Neuron (in vitro differentiated cells): ENCODE measurements around the gene MANSC1.
A peak's percentile ranks its signal among the peaks of the same experiment; 100 is the strongest.
"Not testable (repeated sequence)": the region's sequence is repeated elsewhere in the genome, so short reads cannot be mapped to it uniquely, and the experiment has no call there.

Source experiments
- H2AFZ ChIP-seq: one replicate; pipeline ENCODE4 v1.6.1; 2013; ENCODE audit warnings: low read depth, mild to moderate bottlenecking, inconsistent platforms, low read length, moderate library complexity
- H3K27me3 ChIP-seq: one replicate; pipeline ENCODE4 v1.6.1; 2013; ENCODE audit warnings: low read length; ENCODE audit not compliant: insufficient read depth
- H3K36me3 ChIP-seq: one replicate; pipeline ENCODE4 v1.6.1; 2013; ENCODE audit warnings: low read length; ENCODE audit not compliant: insufficient read depth
- H3K4me1 ChIP-seq: one replicate; pipeline ENCODE4 v1.6.1; 2013; ENCODE audit warnings: low read length; ENCODE audit not compliant: insufficient read depth
- H3K4me3 ChIP-seq: 2 replicates; pipeline ENCODE4 v1.5.1; 2013; ENCODE audit warnings: mild to moderate bottlenecking, low read length, moderate library complexity
- H3K9me3 ChIP-seq: one replicate; pipeline ENCODE4 v1.6.1; 2013; ENCODE audit warnings: low read length

The MANSC1 gene

DNA sequence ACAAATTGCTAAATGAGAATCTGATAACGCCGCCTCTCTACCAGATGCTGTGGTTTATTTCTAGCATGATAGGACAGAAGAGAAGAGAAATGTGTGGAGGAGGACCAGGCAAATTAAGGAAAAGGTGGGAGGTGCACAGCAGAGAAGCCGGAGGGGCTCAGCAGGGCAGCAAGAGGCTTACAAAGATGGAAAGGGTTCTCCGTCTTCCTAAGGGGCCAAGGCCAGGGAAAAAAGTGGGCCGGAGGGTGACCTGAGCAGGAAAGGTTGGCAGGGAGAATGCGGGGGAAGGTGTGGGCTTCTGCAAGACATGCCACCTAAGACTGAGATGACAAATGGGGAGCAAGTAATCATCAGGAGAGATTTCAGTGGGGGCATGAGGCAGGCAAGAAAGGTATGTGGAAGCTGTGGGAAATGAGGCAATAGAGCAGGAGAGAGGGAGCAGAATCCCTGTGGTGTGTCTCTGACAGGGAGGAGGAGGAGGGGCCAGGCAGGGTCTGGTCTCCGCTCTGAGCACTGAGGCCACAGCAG is 18.7 kb downstream of the MANSC1 start:
- Histone ChIP-seq H2AFZ (no peak overlapping the region), H3K27me3 (no peaks in the 10 kb centered on the region), H3K9me3 (no peaks in the 10 kb centered on the region), H3K4me3 (no peak overlapping the region), H3K36me3 (no peaks in the 10 kb centered on the region), H3K4me1 (no peaks in the 10 kb centered on the region)

DNA sequence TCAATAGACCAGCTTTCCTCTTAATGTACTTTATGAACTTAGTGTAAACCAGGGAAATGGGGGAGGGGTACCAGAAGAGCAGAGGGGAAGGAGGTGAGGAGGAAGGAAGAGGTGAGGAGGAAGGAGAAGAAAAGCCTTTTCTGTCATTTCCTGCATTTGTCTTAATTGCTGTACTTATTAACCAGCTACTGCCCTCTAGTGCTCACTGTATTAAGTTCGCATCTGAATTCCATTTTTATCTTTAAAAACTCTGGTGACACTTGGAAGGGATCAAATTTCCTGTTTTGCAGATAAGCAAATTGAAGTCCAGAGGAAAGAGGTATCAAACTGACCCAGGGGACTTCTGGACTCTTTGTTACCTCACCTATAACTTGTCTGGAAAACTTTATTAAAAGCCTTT is 22.2 kb downstream of the MANSC1 start:
- Histone ChIP-seq H3K4me1 (no peaks in the 10 kb centered on the region), H3K9me3 (no peaks in the 10 kb centered on the region), H3K36me3 (no peaks in the 10 kb centered on the region), H3K4me3 (no peak overlapping the region), H3K27me3 (no peaks in the 10 kb centered on the region), H2AFZ (no peak overlapping the region)

DNA sequence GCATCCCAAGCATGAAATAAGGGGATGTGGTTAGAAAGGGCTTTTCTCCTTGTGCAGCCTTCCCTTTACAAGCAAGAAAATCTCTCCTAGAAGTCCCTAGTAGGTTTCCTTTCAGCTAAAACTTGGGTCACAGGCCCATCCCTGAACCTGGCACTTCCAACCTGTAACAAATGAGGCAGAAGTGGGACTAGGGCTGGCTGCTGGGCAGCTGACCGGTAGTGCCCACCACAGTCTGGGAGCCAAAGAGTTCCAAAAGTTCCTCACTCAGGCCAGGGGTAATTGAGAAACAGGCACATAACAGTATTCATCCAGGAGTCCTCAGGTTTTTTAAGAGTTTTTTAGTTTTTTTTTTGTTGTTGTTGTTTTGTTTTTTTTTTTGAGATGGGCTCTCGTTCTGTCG is 23.8 kb downstream of the MANSC1 start:
- Histone ChIP-seq H3K9me3 (no peaks in the 10 kb centered on the region), H2AFZ (no peak overlapping the region), H3K4me1 (no peaks in the 10 kb centered on the region), H3K27me3 (no peaks in the 10 kb centered on the region), H3K4me3 (no peak overlapping the region), H3K36me3 (no peaks in the 10 kb centered on the region)

DNA sequence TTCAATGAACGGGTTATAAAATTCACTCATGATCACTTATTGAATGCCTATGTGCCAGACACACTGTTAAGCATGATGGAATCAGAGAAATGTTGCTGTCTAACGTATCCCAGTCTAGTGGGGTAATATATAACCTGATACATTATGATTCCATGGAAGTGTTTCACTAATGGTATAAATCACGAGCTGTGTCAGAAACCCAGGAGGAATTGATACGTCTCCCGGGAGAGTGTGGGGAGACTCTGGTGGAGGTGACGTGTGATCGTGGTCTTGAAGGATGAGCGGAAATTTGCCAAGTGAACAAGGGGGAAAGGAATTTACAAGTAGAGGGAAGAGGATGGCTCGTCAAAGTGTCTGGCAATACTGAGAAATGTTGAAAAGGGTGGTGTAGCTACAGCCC is 26.5 kb downstream of the MANSC1 start:
- H3K4me1 ChIP-seq, result peaks cover 12% of the 10 kb centered on the region
- H3K4me3 ChIP-seq, result no peak overlapping the region
- no peaks in the 10 kb centered on the region for H3K9me3 ChIP-seq
- no peak overlapping the region for H2AFZ ChIP-seq
- no peaks in the 10 kb centered on the region for H3K27me3 ChIP-seq
- no peaks in the 10 kb centered on the region for H3K36me3 ChIP-seq

DNA sequence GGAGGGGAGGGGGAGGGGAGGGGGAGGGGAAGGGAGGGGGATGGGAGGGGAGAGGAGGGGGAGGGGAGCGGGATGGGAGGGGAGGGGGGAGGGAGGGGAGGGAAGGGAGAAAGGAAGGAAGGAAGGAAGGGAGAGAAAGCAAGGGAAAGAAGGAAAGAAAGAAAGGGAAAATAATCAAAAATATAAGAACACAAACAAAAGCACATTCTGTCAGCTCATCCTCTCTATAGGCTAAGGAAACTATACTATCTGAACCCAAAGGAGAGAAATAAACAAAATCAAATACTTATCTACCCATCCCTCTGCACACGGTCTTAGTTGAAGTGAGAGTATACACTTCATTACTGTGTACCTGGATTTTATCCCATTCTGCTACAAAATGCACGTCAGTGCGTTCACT is 26.9 kb downstream of the MANSC1 start:
- no peak overlapping the region for H3K4me3 ChIP-seq
- no peaks in the 10 kb centered on the region for H3K27me3 ChIP-seq
- peaks cover 12% of the 10 kb centered on the region for H3K4me1 ChIP-seq
- H2AFZ ChIP-seq, result no peak overlapping the region
- H3K36me3 ChIP-seq, result no peaks in the 10 kb centered on the region
- no peaks in the 10 kb centered on the region for H3K9me3 ChIP-seq

DNA sequence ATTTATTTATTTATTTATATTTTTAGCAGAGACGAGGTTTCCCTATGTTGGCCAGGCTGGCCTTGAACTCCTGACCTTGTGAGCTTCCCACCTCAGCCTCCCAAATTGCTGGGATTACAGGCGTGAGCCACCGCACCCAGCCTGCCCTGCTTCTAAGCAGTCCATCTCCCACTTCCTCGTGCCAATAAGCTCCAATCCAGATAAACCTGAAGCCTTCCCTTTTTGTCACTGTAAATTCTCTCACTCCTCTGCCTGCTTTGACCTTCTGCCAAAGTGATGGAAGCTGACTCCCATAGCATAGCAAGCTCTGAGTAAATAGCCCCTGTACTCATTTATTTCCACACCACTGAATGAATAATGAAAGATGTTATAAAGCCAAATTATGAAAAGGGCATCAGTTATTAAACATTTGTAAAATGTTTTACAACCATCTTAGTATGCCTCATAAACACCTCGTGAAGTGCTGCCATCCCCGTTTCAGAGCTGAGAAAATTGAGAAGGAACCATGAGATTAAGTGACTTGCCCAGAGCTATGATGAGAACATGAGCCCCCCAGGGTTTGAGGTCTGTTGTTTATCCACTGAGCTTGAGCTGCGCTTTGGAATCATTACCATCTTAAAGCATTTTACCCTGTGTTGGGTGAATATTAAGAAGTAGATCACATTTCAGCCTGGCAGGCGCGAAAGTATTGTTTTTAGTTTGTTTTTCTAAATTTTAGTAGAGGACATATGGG is 30.4 kb downstream of the MANSC1 start:
- H3K4me1 ChIP-seq, result peaks cover 12% of the 10 kb centered on the region
- no peaks in the 10 kb centered on the region for H3K9me3 ChIP-seq
- H3K27me3 ChIP-seq, result no peaks in the 10 kb centered on the region
- peak overlapping the region; percentile 27 for H3K4me3 ChIP-seq
- peak overlapping the region; percentile 70 for H2AFZ ChIP-seq
- H3K36me3 ChIP-seq, result no peaks in the 10 kb centered on the region

DNA sequence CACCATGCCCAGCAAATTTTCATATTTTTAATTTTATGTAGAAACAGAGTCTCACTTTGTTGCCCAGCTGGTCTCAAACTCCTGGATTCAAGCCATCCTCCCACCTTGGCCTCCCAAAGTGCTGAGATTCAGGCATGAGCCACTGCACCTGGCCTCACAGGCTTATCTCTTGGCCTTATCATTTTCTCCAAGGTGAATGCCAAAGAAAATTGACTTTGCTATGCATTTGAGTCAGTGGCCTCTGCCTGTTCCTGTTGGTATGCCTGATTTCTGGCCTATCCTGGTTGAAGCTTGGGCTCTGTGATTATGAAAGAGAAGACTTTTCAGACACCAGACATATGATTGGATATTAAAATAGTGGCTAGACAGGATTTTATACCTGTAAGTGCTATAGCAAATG is 34.2 kb downstream of the MANSC1 start:
- no peak overlapping the region for H3K4me3 ChIP-seq
- no peak overlapping the region for H2AFZ ChIP-seq
- peaks cover 12% of the 10 kb centered on the region for H3K4me1 ChIP-seq
- H3K9me3 ChIP-seq, result no peaks in the 10 kb centered on the region
- no peaks in the 10 kb centered on the region for H3K36me3 ChIP-seq
- no peaks in the 10 kb centered on the region for H3K27me3 ChIP-seq

DNA sequence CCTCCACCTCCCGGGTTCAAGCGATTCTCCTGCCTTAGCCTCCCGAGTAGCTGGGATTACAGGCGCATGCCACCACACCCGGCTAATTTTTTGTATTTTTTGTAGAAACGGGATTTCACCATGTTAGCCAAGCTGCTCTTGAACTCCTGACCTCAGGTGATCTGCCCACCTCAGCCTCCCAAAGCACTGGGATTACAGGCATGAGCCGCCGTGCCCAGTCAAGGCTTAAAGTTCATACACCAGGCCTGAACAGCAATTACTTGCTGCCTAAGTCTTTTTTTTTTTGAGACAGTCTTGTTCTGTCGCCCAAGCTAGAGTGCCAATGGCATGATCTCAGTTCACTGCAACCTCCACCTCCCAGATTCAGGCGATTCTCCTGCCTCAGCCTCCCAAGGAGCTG is 39.3 kb downstream of the MANSC1 start:
- not testable (repeated sequence) for H3K36me3 ChIP-seq, H3K27me3 ChIP-seq, H3K4me1 ChIP-seq, H2AFZ ChIP-seq, H3K9me3 ChIP-seq, H3K4me3 ChIP-seq

DNA sequence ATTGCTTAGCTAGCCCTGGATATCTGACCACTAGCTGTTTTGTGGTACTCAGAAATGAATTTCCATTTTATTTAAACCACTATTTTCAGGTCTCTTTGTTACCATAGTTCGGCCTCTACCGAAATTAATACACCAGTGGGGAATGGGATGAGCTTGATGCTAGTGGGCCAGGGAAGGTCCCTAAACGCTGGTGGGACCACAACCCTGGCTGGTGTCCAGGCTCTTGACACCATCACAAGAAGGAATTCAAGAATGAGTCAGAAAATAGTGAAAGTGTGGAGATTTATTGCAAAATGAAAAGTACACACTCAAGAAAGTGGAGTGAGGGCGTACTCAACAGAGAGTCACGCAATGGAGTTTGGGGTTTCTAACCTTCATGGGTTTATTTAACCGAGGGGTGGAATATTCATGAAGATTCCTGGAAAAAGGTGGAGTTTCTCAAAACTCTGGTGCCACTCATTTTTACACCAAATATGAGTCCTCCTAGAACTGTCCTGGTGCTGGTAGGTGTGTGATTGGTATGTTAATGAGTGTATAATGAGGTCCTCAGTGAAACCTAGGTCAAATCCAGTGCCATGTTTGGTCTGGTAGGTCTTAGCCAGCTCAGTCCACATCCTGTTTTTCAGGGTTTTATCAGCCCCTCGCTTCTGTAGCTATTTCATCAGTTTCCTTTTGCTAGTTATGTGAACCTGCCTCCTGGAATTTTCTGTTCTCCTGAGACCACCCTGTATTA is 44.3 kb downstream of the MANSC1 start:
- no peaks in the 10 kb centered on the region for H3K9me3 ChIP-seq
- H3K36me3 ChIP-seq, result no peaks in the 10 kb centered on the region
- H2AFZ ChIP-seq, result no peak overlapping the region
- no peak overlapping the region for H3K4me3 ChIP-seq
- H3K27me3 ChIP-seq, result no peaks in the 10 kb centered on the region
- H3K4me1 ChIP-seq, result no peaks in the 10 kb centered on the region

DNA sequence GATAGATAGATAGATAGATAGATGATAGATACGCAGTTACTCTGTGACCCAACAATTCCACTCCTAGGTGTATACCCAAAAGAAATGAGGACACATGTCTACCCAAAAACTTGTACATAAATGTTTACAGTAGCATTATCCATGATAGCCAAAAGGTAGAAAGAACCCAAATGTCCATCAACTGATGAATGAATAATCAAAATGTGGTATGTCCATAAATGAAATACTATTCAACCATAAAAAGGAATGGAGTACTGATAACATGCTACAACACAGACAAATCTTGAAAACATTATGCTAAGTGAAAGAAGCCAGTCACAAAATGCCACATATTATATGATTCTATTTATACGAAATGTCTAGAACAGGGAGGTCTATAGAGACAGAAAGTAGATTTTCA is 47.1 kb downstream of the MANSC1 start:
- no peak overlapping the region for H2AFZ ChIP-seq
- no peaks in the 10 kb centered on the region for H3K36me3 ChIP-seq
- no peak overlapping the region for H3K4me3 ChIP-seq
- no peaks in the 10 kb centered on the region for H3K4me1 ChIP-seq
- H3K27me3 ChIP-seq, result no peaks in the 10 kb centered on the region
- no peaks in the 10 kb centered on the region for H3K9me3 ChIP-seq

DNA sequence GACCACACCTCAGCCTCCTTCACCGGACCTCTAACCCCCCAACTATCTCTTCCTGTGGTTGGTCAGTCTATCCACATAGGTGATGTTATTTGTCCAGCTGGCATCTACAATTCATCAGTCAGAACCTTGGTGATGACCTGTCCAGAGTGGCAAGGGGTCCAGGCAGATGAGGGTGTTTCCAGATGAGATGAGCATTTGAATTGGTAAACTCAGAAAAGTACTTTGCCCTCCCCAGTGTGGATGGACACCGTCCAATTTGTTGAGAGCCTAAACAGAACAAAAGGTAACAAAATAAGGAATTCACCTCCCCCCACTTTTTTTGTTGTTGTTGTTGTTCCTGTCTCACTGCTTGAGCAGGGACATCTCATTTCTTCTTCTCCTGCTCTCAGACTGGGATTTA is 48.9 kb downstream of the MANSC1 start:
- H3K4me1 ChIP-seq, result no peaks in the 10 kb centered on the region
- H3K9me3 ChIP-seq, result no peaks in the 10 kb centered on the region
- no peaks in the 10 kb centered on the region for H3K36me3 ChIP-seq
- no peak overlapping the region for H2AFZ ChIP-seq
- no peaks in the 10 kb centered on the region for H3K27me3 ChIP-seq
- no peak overlapping the region for H3K4me3 ChIP-seq

DNA sequence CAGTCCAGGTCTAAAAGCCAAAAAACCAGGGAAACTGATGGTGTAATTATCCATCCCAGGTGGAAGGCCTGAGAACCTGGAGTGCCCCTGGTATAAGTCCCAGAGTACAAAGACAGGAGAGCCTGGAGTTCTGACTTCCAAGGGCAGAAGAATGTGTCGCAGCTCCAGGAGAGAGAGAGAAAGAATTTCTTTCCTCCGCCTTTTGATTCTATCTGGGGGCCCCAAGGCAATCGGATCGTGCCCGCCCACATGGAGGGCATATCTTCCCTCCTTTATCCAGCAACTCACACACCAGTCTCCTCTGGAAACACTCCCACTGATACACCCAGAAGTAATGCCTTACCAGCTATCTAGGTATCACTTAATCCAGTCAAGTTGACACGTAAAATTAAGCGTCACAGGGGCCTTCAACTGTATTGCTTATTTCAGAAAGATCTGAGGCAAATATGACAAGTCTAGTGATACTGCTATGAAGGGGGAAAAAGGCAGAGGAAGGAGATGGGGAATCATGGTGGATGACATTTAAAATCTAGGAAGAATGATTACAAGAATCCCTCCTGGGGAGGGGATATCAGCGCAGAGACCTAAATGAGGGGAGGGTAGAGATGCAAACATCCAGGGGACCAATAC is 52.7 kb downstream of the MANSC1 start:
- Histone ChIP-seq H3K36me3 (no peaks in the 10 kb centered on the region), H3K9me3 (no peaks in the 10 kb centered on the region), H3K4me1 (peaks cover 7% of the 10 kb centered on the region), H2AFZ (no peak overlapping the region), H3K4me3 (no peak overlapping the region), H3K27me3 (no peaks in the 10 kb centered on the region)

DNA sequence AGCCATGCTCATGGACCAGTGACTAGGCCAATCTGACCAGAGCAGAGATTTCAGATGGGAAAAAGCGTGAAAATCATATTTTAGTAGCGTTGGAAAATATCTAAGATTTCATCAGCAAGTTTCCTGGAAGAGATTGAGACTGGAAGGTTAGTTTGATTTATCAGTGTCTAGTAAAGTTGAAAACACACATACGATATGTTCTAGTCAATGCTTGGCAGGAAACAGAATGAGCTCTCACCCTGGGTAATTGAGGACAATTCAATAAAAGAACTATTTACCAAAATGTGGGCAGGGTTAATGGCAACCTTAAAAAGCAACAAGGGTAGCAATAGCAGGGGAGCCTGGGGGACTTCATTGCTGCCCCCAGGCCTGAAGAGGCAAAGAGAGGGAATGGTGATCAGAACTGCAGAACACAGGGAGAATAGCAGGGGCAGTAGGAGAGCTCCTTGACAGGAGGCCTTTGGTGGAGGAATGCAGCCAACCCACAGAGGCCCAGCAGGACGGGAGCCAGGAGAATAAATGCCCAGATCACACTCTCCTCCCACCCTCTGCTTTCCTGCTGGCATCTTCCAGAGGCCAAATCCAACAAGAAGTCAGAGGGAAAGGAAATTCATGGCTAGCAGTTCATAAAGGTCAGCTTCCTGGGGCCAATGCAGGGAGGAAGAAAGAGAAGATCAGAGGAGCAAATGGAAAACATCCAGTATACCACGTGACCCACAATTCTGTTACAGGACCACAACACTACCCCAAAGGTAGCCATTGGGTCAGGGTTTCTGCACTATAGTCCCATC is 55.6 kb downstream of the MANSC1 start:
- Histone ChIP-seq H3K27me3 (no peaks in the 10 kb centered on the region), H3K4me1 (peaks cover 7% of the 10 kb centered on the region)

More for the DNA sequence above, 55.6 kb downstream of the MANSC1 start:
- Histone ChIP-seq H3K4me3 (no peak overlapping the region), H3K36me3 (no peaks in the 10 kb centered on the region), H3K9me3 (no peaks in the 10 kb centered on the region), H2AFZ (peak overlapping the region; percentile 76)
